Amniotic stem cell (primary cell): ENCODE results near the gene ING1.
"Not testable (repeated sequence)": the region's sequence is repeated elsewhere in the genome, so short reads cannot be mapped to it uniquely, and the experiment has no call there.

ENCODE experiments used
- DNase-seq: peaks from one replicate; lab custom pipeline; 2025; lab: John Stamatoyannopoulos, UW

ING1 gene

GRCh38 chr13:110715395-110716246, 2.1 kb downstream of the ING1 start:
- peak; percentile 97 for DNase-seq

- DNase-seq: no peak
Observed at GRCh38 chr13:110716247-110716515, 2.7 kb downstream of the ING1 start.

GRCh38 chr13:110719036-110719710, 5.7 kb downstream of the ING1 start:
- DNase-seq: no peak

- DNase-seq: no peak
Observed at GRCh38 chr13:110722971-110723370, 9.5 kb downstream of the ING1 start.

GRCh38 chr13:110723598-110723997, 10.1 kb downstream of the ING1 start:
- DNase-seq: no peak

- not testable (repeated sequence) for DNase-seq
Observed at GRCh38 chr13:110726153-110726552, 12.7 kb downstream of the ING1 start.

- DNase-seq: no peak
Observed at GRCh38 chr13:110726726-110727125, 13.2 kb downstream of the ING1 start.

- no peak for DNase-seq
Observed at GRCh38 chr13:110731072-110731471, 17.6 kb downstream of the ING1 start.

- DNase-seq: no peak
Observed at GRCh38 chr13:110734561-110734960, 21.1 kb downstream of the ING1 start.

- no peak for DNase-seq
Observed at GRCh38 chr13:110737555-110737954, 24.1 kb downstream of the ING1 start.

GRCh38 chr13:110743687-110744086, 30.2 kb downstream of the ING1 start:
- DNase-seq: no peak

GRCh38 chr13:110746438-110746837, 32.9 kb downstream of the ING1 start:
- no peak for DNase-seq

GRCh38 chr13:110748271-110748670, 34.8 kb downstream of the ING1 start:
- DNase-seq: no peak

GRCh38 chr13:110756219-110756631, 42.7 kb downstream of the ING1 start:
- DNase-seq: no peak

- no peak for DNase-seq
Observed at GRCh38 chr13:110757296-110757695, 43.8 kb downstream of the ING1 start.

- DNase-seq: no peak
Observed at GRCh38 chr13:110758195-110758805, 44.8 kb downstream of the ING1 start.

- DNase-seq: no peak
Observed at GRCh38 chr13:110759710-110760109, 46.2 kb downstream of the ING1 start.

- DNase-seq: no peak
Observed at GRCh38 chr13:110760611-110761010, 47.1 kb downstream of the ING1 start.

GRCh38 chr13:110766671-110767430, 53.4 kb downstream of the ING1 start:
- no peak for DNase-seq

GRCh38 chr13:110767476-110767875, 54.0 kb downstream of the ING1 start:
- DNase-seq: no peak

GRCh38 chr13:110769097-110769496, 55.6 kb downstream of the ING1 start:
- DNase-seq: no peak

- no peak for DNase-seq
Observed at GRCh38 chr13:110770678-110771077, 57.2 kb downstream of the ING1 start.
